HCEC 1CT (cell line): ENCODE results near the gene MAPK10.
"Not testable (repeated sequence)": the region's sequence is repeated elsewhere in the genome, so short reads cannot be mapped to it uniquely, and the experiment has no call there.

ENCODE experiments used
- DNase-seq: peaks from one replicate; pipeline ENCODE4 v3.0.0-alpha.2; 2017

MAPK10 gene

GRCh38 chr4:86031927-86032326 lies 327.9 kb downstream of the MAPK10 start:
- no peak for DNase-seq

GRCh38 chr4:86026720-86027119 lies 333.1 kb downstream of the MAPK10 start:
- no peak for DNase-seq

GRCh38 chr4:86021671-86022070 lies 338.2 kb downstream of the MAPK10 start:
- DNase-seq = not testable (repeated sequence)

- DNase-seq = no peak
These were observed 339.9 kb downstream of the MAPK10 start for GRCh38 chr4:86019906-86020305.

GRCh38 chr4:86019362-86019761 lies 340.5 kb downstream of the MAPK10 start:
- no peak for DNase-seq

- DNase-seq = no peak
These were observed 344.2 kb downstream of the MAPK10 start for GRCh38 chr4:86015412-86016350.

- DNase-seq = no peak
These were observed 345.3 kb downstream of the MAPK10 start for GRCh38 chr4:86014599-86014998.

GRCh38 chr4:86013621-86014020 lies 346.2 kb downstream of the MAPK10 start:
- DNase-seq = peak; percentile 22

- peak; percentile 66 for DNase-seq
These were observed 348.7 kb downstream of the MAPK10 start for GRCh38 chr4:86011117-86011516.

- DNase-seq = no peak
These were observed 352.8 kb downstream of the MAPK10 start for GRCh38 chr4:86007042-86007441.

GRCh38 chr4:86006057-86006456 lies 353.8 kb downstream of the MAPK10 start:
- no peak for DNase-seq

GRCh38 chr4:86004030-86004429 lies 355.8 kb downstream of the MAPK10 start:
- no peak for DNase-seq

- no peak for DNase-seq
These were observed 358.3 kb downstream of the MAPK10 start for GRCh38 chr4:86001591-86001990.

GRCh38 chr4:85995361-85995760 lies 364.5 kb downstream of the MAPK10 start:
- no peak for DNase-seq

GRCh38 chr4:85994576-85994975 lies 365.3 kb downstream of the MAPK10 start:
- DNase-seq = no peak

- no peak for DNase-seq
These were observed 366.2 kb downstream of the MAPK10 start for GRCh38 chr4:85993641-85994040.

- DNase-seq = no peak
These were observed 373.6 kb downstream of the MAPK10 start for GRCh38 chr4:85986266-85986665.

GRCh38 chr4:85979276-85979675 lies 380.6 kb downstream of the MAPK10 start:
- DNase-seq = no peak

- no peak for DNase-seq
These were observed 389.3 kb downstream of the MAPK10 start for GRCh38 chr4:85970535-85970934.

- DNase-seq = peak; percentile 52
These were observed 390.7 kb downstream of the MAPK10 start for GRCh38 chr4:85968945-85969819.

GRCh38 chr4:85967872-85968271 lies 392.0 kb downstream of the MAPK10 start:
- peak; percentile 30 for DNase-seq

- no peak for DNase-seq
These were observed 393.5 kb downstream of the MAPK10 start for GRCh38 chr4:85966373-85966772.

- no peak for DNase-seq
These were observed 394.3 kb downstream of the MAPK10 start for GRCh38 chr4:85965529-85965928.

GRCh38 chr4:85965017-85965416 lies 394.8 kb downstream of the MAPK10 start:
- DNase-seq = not testable (repeated sequence)
